Suprapubic skin (tissue), 4 donors: ENCODE results near the gene AFG1L.

Experiments
- CTCF ChIP-seq, 2 donors: fragments of 200-600 bp in 1 of 2; fragments of 450-650 bp in 1 of 2; sonication (generic) in 1 of 2; IDR thresholded peaks; one replicate each; pipeline ENCODE4 v1.5.1; 2016 to 2019; ENCODE audit warnings: antibody characterized with exemption in 2 of 2, mild to moderate bottlenecking in 1 of 2, moderate library complexity in 1 of 2
- POLR2A ChIP-seq, 2 donors: fragments of 450-650 bp; IDR thresholded peaks; one replicate each; pipeline ENCODE4 v1.6.1; 2017; ENCODE audit warnings: antibody characterized with exemption in 2 of 2, mild to moderate bottlenecking in 2 of 2, moderate library complexity in 2 of 2
- POLR2AphosphoS5 ChIP-seq, 3 donors: sonication (generic); formaldehyde crosslinking; IDR thresholded peaks; one replicate each; pipeline ENCODE4 v1.6.1; 2017; ENCODE audit warnings: antibody characterized with exemption in 3 of 3

GRCh38 chr6:108564178-108564577 is 269.3 kb downstream of the AFG1L start:
- no peak for TF ChIP-seq POLR2A (IDR thresholded peaks at IDR 0.05)
- no peak for TF ChIP-seq CTCF (IDR thresholded peaks at IDR 0.05)
- TF ChIP-seq POLR2AphosphoS5 (IDR thresholded peaks at IDR 0.05): no peak
